HCT116 (cell line): ENCODE measurements around the gene WT1. TPM values are rescaled to one million over a fixed set of nuclear protein-coding genes. Genes with fewer than 3 reads are reported as not detected.

Source experiments
- ATAC-seq: fragments of 200-7000 bp; cut with Tn5 transposase; 2 replicates; pipeline ENCODE4 v1.9.1; 2020; ENCODE audit warnings: mild to moderate bottlenecking, moderate library complexity
- BruUV-seq: library from RNA; stranded (reverse); fragments of 400-500 nt; replicated peaks from 2 replicates; lab custom pipeline; 2021; lab: Mats Ljungman, UMichigan
- CTCF ChIA-PET: fragments of 300-600 bp; sonication (Branson Sonifier 250); formaldehyde crosslinking; loops from one replicate; lab custom pipeline; 2021; ENCODE audit warnings: antibody characterized with exemption; lab: Charles Lee
- POLR2A ChIA-PET: fragments of 300-600, 350-600 bp; sonication (Branson Sonifier 250); formaldehyde crosslinking; loops from one replicate; lab custom pipeline; 2021; ENCODE audit warnings: antibody characterized with exemption; lab: Charles Lee
- RAD21 ChIA-PET, 2 experiments: fragments of 300-600 bp; sonication (Branson Sonifier 250); formaldehyde crosslinking; loops; one replicate each; lab custom pipeline; 2023; ENCODE audit warnings: low total read pairs in 2 of 2; ENCODE audit not compliant: uncharacterized antibody in 2 of 2, unreplicated experiment in 2 of 2, low non-redundant PET in 1 of 2; lab: Charles Lee
- DNase-seq: peaks from one replicate; pipeline ENCODE4 v3.0.0-alpha.2; 2010; ENCODE audit warnings: low read depth, low spot score
- H2AFZ ChIP-seq: fragments of 200-600 bp; shearing (Covaris generic), sonication (generic); 2 replicates; pipeline ENCODE4 v1.6.1; 2017; ENCODE audit warnings: low read depth, mixed run types, mixed read lengths, antibody characterized with exemption, low read length; ENCODE audit not compliant: poor library complexity, severe bottlenecking
- H3K27ac ChIP-seq: 2 replicates; pipeline ENCODE4 v1.5.1; 2012; ENCODE audit warnings: low read depth, low read length
- H3K27me3 ChIP-seq: fragments of 200-600 bp; sonication (generic); 2 replicates; pipeline ENCODE4 v1.6.1; 2016; ENCODE audit warnings: mixed run types, low read length, mixed read lengths; ENCODE audit not compliant: insufficient read depth
- H3K36me3 ChIP-seq, 2 experiments: fragments of 200-500 bp in 1 of 2; fragments of 200-600 bp in 1 of 2; sonication (Bioruptor generic) in 1 of 2; sonication (generic) in 1 of 2; 2 replicates each; pipeline versions ENCODE4 v1.5.1 to v1.6.1; 2014 to 2016; ENCODE audit warnings: low read length in 2 of 2, inconsistent platforms in 1 of 2, mixed read lengths in 1 of 2, mixed run types in 1 of 2; ENCODE audit not compliant: insufficient read depth in 2 of 2, control insufficient read depth in 1 of 2
- H3K4me1 ChIP-seq, 2 experiments: fragments of 200-600 bp in 1 of 2; sonication (generic) in 1 of 2; 2 replicates each; pipeline versions ENCODE4 v1.5.1 to v1.6.1; 2012 to 2017; ENCODE audit warnings: low read length in 2 of 2, inconsistent platforms in 1 of 2, mild to moderate bottlenecking in 1 of 2, mixed read lengths in 1 of 2, mixed run types in 1 of 2, moderate library complexity in 1 of 2; ENCODE audit not compliant: insufficient read depth in 2 of 2, control insufficient read depth in 1 of 2
- H3K4me2 ChIP-seq: fragments of 200-600 bp; sonication (generic); 2 replicates; pipeline ENCODE4 v1.6.1; 2017; ENCODE audit warnings: mixed run types, low read length, mixed read lengths
- H3K4me3 ChIP-seq, 2 experiments: fragments of 200-600 bp in 1 of 2; sonication (generic) in 1 of 2; replicated peaks in 1 of 2; 2 replicates each; pipeline ENCODE4 v1.5.1; 2011 to 2016; ENCODE audit warnings: low read length in 2 of 2, control low read depth in 1 of 2, low read depth in 1 of 2, mild to moderate bottlenecking in 1 of 2, mixed read lengths in 1 of 2, mixed run types in 1 of 2
- H3K79me2 ChIP-seq: fragments of 200-600 bp; sonication (generic); 2 replicates; pipeline ENCODE4 v1.6.1; 2017; ENCODE audit warnings: mild to moderate bottlenecking, mixed run types, low read length, moderate library complexity, mixed read lengths; ENCODE audit not compliant: insufficient read depth
- H3K9ac ChIP-seq: fragments of 200-600 bp; sonication (generic); 2 replicates; pipeline ENCODE4 v1.6.1; 2016; ENCODE audit warnings: low read length, mixed read lengths
- H3K9me2 ChIP-seq: fragments of 200-600 bp; sonication (generic), shearing (Covaris generic); 2 replicates; pipeline ENCODE4 v1.6.1; 2017; ENCODE audit warnings: mixed run types, mild to moderate bottlenecking, moderate library complexity; ENCODE audit not compliant: insufficient read depth
- H3K9me3 ChIP-seq, 2 experiments: fragments of 200-500 bp in 1 of 2; fragments of 200-600 bp in 1 of 2; sonication (Bioruptor generic) in 1 of 2; sonication (generic) in 1 of 2; 2 replicates each; pipeline ENCODE4 v1.6.1; 2014 to 2017; ENCODE audit warnings: low read length in 2 of 2, mixed read lengths in 2 of 2, inconsistent platforms in 1 of 2, low read depth in 1 of 2, mild to moderate bottlenecking in 1 of 2, mixed run types in 1 of 2, moderate library complexity in 1 of 2; ENCODE audit not compliant: control insufficient read depth in 1 of 2, insufficient read depth in 1 of 2
- H4K20me1 ChIP-seq: fragments of 200-600 bp; sonication (generic), shearing (Covaris generic); 2 replicates; pipeline ENCODE4 v1.6.1; 2017; ENCODE audit warnings: mixed run types, mild to moderate bottlenecking, moderate library complexity; ENCODE audit not compliant: insufficient read depth
- ATF3 ChIP-seq: IDR thresholded peaks from 2 replicates; pipeline ENCODE4 v1.6.1; 2012
- CTCF ChIP-seq, 3 experiments: fragments of 200-600 bp in 1 of 3; sonication (generic) in 1 of 3; IDR thresholded peaks in 2 of 3; conservative IDR thresholded peaks in 1 of 3; 2 replicates each; pipeline ENCODE4 v1.5.1; 2012 to 2017; ENCODE audit warnings: low read depth in 2 of 3, low read length in 2 of 3, antibody characterized with exemption in 1 of 3, borderline replicate concordance in 1 of 3, control low read depth in 1 of 3, mild to moderate bottlenecking in 1 of 3, mixed read lengths in 1 of 3, mixed run types in 1 of 3, moderate library complexity in 1 of 3; ENCODE audit not compliant: insufficient read depth in 1 of 3
- ELF1 ChIP-seq: IDR thresholded peaks from 2 replicates; pipeline ENCODE4 v1.6.1; 2012; ENCODE audit warnings: low read depth, borderline replicate concordance
- EZH2 ChIP-seq: fragments of 200-600 bp; sonication (generic); IDR thresholded peaks from 2 replicates; pipeline ENCODE4 v1.6.1; 2017; ENCODE audit warnings: antibody characterized with exemption, mixed run types
- FOSL1 ChIP-seq: IDR thresholded peaks from 2 replicates; pipeline ENCODE4 v1.6.1; 2012; ENCODE audit warnings: low read depth
- JUND ChIP-seq: IDR thresholded peaks from 2 replicates; pipeline ENCODE4 v1.6.1; 2012
- POLR2A ChIP-seq: IDR thresholded peaks from 2 replicates; pipeline ENCODE4 v1.7.0; 2011; ENCODE audit warnings: borderline replicate concordance; ENCODE audit not compliant: insufficient read depth, insufficient read length; ENCODE audit errors: extremely low read depth
- RAD21 ChIP-seq: IDR thresholded peaks from 2 replicates; pipeline ENCODE4 v1.6.1; 2012; ENCODE audit warnings: low read depth, mild to moderate bottlenecking
- SIN3A ChIP-seq: IDR thresholded peaks from 2 replicates; pipeline ENCODE4 v1.6.1; 2012; ENCODE audit warnings: low read depth
- SRF ChIP-seq: IDR thresholded peaks from 2 replicates; pipeline ENCODE4 v1.6.1; 2012; ENCODE audit warnings: low read depth
- ZNF274 ChIP-seq: fragments of 200-500 bp; sonication (Bioruptor generic); IDR thresholded peaks from 2 replicates; pipeline ENCODE4 v1.6.1; 2014; ENCODE audit warnings: mild to moderate bottlenecking, low read depth, low read length, inconsistent platforms
- intact Hi-C: fragments of 100-400 bp; cut with micrococcal nuclease; formaldehyde crosslinking; loops from 2 replicates; pipeline ENCODE4 v1.10.0; 2022
- total RNA-seq: library from RNA; stranded (reverse); gene quantifications from one replicate; pipeline ENCODE4 v1.2.1, GENCODE V29; 2021; ENCODE audit not compliant: unreplicated experiment

The WT1 gene
- total RNA-seq, 1 experiment from 2014 or later = 0.07 TPM

- TF ChIP-seq CTCF (IDR thresholded peaks at IDR 0.05 in 2 of 3, conservative IDR thresholded peaks at IDR 0.05 in 1 of 3; ENCODE audit: borderline replicate concordance in 1 of 3, insufficient read depth in 1 of 3, low read depth in 2 of 3, low read length in 2 of 3) (no peak), SIN3A (no peak), ATF3 (no peak), POLR2A (no peak), ZNF274 (no peak), SRF (no peak), RAD21 (no peak), JUND (no peak), ELF1 (no peak), EZH2 (no peak), FOSL1 (no peak)
- TF ChIP-seq, all 23 proteins: peak for 0
- H3K27me3 ChIP-seq = peaks cover 46% of the 10 kb centered on the region
- no peaks in the 10 kb centered on the region for H3K36me3 ChIP-seq
- intact Hi-C loops = no loop called here
- no peaks in the 10 kb centered on the region for H4K20me1 ChIP-seq
- H3K9ac ChIP-seq = no peak overlapping the region
- CTCF ChIA-PET = no interaction called here
- H3K9me3 ChIP-seq = no peaks in the 10 kb centered on the region
- DNase-seq (no peak), ATAC-seq (no peak)
- POLR2A ChIA-PET = no interaction called here
- no peaks in the 10 kb centered on the region for H3K4me1 ChIP-seq
- no peak overlapping the region for H3K4me3 ChIP-seq
- RAD21 ChIA-PET = no interaction called here
- no peaks in the 10 kb centered on the region for H3K79me2 ChIP-seq
- H2AFZ ChIP-seq = no peak overlapping the region
- no peak overlapping the region for H3K27ac ChIP-seq
- no peak overlapping the region for H3K4me2 ChIP-seq
- no peaks in the 10 kb centered on the region for H3K9me2 ChIP-seq
- no TSS peak for BruUV-seq
Observed at GRCh38 chr11:32440916-32441315, 5.6 kb upstream of the WT1 start.
